Bone marrow (tissue), 2 donors: ENCODE data around the gene LAMC2.

Experiments
- DNase-seq, 2 donors: peaks; one replicate each; lab custom pipeline; 2025; lab: John Stamatoyannopoulos, UW

The LAMC2 gene

DNA sequence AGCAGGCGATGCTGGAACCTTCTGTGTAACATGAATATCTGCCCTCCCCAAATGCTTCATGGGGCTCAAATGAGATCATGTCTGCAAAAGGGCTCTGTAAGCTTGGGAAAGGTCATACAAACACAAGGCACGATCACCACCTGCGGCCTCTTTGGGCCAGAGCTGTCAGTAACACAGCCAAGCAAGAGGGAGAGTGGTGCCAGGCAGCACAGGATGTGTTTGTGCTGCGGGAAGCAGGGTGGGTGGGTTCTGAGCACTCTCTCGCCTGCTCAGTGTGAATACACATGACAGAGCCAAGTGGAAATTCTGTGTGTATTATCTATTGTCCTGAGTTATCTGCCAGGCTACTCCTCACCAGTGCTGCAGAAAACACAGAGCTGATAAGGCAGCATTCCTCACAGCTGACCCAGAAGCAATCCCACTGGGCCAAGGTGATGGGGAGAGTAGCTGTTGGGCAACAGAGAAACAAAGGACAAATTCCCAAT is 101.2 kb downstream of the LAMC2 start:
- DNase-seq: no peak

- DNase-seq: no peak
Observed at GRCh38 chr1:183288583-183288982, 102.5 kb downstream of the LAMC2 start.

DNA sequence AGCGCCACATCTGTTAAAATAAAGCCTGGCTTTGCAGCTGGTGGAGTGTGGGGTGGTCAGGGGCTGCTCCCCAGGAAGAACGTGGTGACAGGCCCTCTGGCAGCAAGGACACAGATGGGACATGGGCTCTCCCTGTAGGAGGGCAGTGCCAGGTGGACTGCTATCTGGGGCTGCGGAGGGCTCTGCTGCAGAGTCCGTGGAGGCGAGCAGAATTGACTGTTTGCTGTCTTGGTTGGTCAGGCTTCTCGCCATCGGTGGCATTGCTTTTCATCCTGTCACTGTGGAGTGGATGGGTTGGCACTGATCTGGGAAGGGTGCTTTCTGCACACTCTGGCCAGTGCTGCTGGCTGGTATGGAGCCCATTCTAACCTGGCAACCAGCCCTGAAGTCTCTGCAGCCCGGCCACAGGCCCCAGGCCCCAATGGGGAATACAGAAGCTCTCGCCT is 103.0 kb downstream of the LAMC2 start:
- no peak for DNase-seq

DNA sequence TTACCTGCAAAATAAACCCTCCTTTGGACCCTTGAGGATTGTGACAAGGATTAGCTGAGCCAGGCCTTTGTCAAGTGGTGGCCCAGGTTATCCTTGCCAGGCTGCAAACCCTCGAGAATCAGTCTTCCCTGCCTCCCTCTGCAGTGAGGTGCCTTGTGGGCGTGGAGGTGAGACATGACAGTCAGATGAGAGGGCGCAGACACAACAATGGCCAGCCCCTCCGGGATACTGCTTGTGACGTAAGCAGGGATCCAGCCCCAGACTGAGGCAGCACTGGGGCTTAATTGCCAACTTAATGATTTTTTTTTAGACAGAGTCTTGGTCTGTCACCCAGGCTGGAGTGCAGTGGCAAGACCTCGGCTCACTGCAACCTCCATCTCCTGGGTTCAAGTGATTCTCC is 104.6 kb downstream of the LAMC2 start:
- no peak for DNase-seq

DNA sequence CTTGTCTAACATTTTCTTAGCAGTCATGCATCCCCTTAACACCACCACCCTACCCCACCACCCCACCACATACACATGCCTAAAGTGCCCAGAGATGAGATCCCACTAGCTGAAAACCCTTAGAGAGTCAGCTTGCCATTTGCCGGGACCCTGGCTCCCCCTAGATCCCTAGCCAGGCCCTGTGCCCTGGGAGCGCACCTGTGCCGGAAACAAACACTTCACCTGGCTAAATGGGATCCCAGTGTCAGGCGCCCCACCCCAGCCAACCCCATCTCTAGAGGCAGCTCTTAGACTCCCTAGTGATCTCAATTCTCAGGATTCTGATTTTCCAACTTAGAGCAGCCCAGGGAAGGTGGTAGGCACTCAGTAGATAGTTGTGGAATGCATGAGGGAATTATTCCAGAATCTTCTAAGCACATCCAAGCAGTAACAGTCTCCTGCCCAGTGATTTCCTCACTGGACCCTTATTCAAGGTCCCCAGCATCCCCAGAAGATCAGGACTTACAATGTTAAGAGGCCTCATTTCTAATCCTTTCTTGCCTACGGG is 105.2 kb downstream of the LAMC2 start:
- no peak for DNase-seq

GRCh38 chr1:183291802-183292514 is 105.9 kb downstream of the LAMC2 start:
- no peak for DNase-seq

- no peak for DNase-seq
Observed at GRCh38 chr1:183293241-183293640, 107.2 kb downstream of the LAMC2 start.

- DNase-seq: no peak
Observed at GRCh38 chr1:183293876-183294275, 107.8 kb downstream of the LAMC2 start.
